ENCODE results near the gene CYP1A1.

- TF ChIP-seq CTCF (conservative IDR thresholded peaks at IDR 0.05 in 1 of 2, IDR thresholded peaks at IDR 0.05 in 1 of 2; ENCODE audit: extremely low read depth in 1 of 2, insufficient read depth in 1 of 2, low read depth in 1 of 2, low read length in 2 of 2) (no peak), EZH2 (IDR thresholded peaks at IDR 0.05; ENCODE audit: borderline replicate concordance, low read length) (no peak)
Measured at GRCh38 chr15:74727727-74728126, 2.4 kb upstream of the CYP1A1 start.
